ENCODE data around the gene TPI1. TPM values are rescaled to one million over a fixed set of nuclear protein-coding genes. Genes with fewer than 3 reads are reported as not detected.

The TPI1 gene
- polyA plus RNA-seq, 3 donors, result 560 to 645 (median 574) TPM

DNA sequence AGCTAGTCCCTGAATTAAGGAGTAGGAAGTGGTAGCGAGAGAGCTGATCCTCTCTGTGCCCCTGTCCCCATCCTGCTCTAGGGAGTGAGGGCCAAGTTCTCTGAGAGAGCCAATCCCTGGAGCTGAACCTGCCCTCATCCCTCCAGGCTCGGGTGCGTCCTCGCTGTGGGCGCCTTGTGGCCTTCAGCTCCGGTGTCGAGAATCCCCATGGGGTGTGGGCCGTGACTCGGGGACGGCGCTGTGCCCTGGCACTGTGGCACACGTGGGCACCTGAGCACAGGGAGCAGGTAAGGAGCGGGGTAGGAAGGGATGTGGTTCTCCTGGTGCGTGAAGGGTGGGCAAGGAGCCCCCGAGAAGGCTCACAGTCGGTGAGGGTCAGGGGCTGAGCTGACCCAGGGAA is 28.5 kb upstream of the TPI1 start:
- DNase-seq (ENCODE audit: extremely low read depth in 1 of 11, low read depth in 9 of 11, low spot score in 4 of 11), result no peak

DNA sequence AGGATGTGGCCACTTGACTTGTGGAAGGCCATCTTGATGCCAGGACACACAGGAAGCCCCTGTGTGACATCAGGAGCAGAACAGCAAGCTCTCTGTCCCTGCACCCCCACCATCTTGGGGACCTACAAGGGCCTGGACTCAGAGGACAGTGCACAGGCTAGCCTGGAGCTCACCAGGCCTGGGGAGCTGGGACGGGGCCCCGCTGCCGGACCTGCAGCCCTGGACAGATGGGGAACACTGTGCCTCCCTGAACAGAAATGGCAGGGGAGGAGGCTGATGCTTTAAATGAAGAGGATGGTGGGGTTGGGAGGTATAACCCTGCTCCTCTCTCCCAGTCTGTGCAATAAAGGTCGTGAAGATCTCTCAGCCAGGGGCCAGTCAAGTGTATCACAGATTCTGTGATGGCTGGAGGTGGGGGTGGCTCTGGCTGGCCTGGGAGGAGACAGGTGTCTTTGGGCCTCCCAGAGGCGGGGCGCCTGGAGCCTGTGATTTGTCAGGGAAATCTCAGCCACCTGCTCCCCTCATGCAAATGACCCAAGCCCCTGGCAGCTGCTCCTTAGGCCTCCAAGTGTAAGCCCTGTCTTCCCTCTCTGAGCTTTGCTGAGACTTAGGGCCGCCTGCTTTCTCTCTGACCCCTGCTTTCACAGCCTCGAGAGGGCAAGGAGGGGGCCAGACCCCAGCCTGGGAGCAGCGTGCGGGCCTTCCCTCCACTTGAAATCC is 27.7 kb upstream of the TPI1 start:
- DNase-seq (ENCODE audit: extremely low read depth in 1 of 11, low read depth in 9 of 11, low spot score in 4 of 11), result no peak

DNA sequence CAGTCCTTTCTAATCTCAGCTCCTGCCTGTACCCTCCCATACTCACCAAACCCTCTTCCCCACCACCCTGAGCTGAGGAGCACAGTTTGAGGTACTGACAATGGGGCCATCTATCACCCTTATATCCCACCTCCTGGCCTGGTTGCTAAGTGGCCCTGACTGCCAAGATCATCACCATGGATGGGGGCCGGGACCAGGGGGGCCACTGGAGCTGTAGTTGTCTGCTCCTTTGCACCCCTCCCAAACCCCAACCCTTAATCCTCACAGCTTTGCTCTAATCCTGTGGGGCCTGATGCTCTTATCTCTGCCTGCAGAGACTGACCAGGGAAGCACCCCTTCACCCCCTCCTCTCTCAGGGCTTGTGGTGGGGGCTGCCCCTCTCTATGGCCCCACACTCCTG is 27.0 kb upstream of the TPI1 start:
- no peak for DNase-seq (ENCODE audit: extremely low read depth in 1 of 11, low read depth in 9 of 11, low spot score in 4 of 11)

DNA sequence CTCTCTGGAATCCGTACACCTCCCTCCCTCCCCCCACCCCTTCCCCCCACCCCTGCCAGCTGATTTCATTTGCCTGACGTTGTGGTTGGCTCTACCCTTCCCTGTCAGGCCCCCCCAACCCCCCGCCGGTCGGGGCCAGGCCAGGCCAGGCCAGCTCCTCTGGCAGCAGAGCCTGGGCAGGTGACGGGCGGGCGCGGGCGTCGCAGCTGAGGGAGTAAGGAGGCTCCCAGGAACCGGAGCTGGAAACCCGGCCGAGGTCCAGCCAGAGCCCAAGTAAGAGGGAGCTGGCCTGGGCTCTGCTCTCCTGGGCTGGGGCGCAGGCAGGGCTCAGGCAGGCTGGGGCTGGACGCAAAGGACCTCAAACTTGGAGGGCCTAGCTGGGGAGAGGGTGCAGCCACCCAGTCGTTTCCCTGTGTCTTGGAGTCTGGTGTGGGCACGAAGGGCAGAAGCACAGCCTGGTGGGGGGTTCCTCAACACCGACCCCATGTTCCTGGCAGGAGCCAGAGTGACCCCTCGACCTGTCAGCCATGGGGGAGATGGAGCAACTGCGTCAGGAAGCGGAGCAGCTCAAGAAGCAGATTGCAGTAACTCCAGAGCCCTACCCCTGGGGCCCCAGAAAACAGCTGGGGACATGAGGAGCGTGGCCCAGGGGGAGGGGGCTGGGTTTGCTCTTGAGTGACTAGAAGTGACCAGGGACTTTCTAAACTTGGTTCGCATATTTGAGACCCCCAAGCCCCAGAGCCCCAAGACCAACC is 26.4 kb upstream of the TPI1 start, which contains the start of gene GNB3:
GNB3 (plus strand) TSS at position 165 of the 755 bp plus-strand sequence; CDS start at position 528, 363 bp downstream.
- no peak for DNase-seq (ENCODE audit: extremely low read depth in 1 of 11, low read depth in 9 of 11, low spot score in 4 of 11)

DNA sequence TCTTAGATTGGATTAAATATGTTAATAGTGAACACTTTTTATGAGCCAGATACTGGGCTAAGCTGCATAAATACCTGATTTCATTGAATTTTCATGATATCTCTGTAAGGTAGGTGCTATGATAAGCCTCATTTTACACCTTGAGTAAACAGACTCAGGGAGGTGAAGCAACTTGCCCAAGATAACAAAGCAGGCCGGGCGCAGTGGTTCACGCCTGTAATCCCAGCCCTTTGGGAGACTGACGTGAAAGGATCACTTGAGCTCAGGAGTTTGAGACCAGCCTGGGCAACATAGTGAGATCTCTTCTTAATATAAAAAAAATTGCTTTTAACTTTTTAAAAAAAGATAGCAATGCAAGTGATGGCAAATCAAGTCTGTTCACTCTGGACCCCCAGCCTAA is 25.3 kb upstream of the TPI1 start:
- no peak for DNase-seq (ENCODE audit: extremely low read depth in 1 of 11, low read depth in 9 of 11, low spot score in 4 of 11)

DNA sequence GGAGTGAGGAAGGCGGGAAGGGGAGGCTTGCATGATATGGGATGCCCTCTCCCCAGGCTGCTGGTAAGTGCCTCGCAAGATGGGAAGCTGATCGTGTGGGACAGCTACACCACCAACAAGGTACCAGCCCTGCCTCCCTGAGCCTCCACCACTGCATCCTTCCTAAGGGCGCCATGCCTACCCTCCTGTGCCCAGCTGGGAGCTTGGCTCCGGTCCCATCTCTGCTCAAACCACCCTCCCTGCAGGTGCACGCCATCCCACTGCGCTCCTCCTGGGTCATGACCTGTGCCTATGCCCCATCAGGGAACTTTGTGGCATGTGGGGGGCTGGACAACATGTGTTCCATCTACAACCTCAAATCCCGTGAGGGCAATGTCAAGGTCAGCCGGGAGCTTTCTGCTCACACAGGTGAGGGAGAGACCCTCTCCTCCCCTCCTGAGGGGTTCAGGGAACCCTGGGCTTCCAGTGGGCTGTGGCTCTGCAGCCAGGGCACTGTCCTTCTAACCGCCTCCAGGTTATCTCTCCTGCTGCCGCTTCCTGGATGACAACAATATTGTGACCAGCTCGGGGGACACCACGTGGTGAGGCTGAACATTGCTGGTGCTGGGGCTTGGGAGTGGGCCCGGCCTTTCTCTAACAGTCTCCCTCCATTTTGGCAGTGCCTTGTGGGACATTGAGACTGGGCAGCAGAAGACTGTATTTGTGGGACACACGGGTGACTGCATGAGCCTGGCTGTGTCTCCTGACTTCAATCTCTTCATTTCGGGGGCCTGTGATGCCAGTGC is 24.0 kb upstream of the TPI1 start:
- DNase-seq (ENCODE audit: extremely low read depth in 1 of 11, low read depth in 9 of 11, low spot score in 4 of 11), result no peak

DNA sequence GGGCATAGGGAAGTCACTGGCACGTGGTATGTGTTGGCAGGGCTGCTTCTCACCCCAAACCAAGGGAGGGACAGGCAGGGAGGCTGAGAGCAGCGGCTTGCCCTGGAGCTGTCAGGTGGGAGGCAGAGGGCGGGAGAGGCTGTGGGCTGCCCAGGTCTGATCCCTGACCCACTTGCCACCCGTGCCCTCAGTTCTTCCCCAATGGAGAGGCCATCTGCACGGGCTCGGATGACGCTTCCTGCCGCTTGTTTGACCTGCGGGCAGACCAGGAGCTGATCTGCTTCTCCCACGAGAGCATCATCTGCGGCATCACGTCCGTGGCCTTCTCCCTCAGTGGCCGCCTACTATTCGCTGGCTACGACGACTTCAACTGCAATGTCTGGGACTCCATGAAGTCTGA is 21.9 kb upstream of the TPI1 start:
- DNase-seq (ENCODE audit: extremely low read depth in 1 of 11, low read depth in 9 of 11, low spot score in 4 of 11), result no peak

DNA sequence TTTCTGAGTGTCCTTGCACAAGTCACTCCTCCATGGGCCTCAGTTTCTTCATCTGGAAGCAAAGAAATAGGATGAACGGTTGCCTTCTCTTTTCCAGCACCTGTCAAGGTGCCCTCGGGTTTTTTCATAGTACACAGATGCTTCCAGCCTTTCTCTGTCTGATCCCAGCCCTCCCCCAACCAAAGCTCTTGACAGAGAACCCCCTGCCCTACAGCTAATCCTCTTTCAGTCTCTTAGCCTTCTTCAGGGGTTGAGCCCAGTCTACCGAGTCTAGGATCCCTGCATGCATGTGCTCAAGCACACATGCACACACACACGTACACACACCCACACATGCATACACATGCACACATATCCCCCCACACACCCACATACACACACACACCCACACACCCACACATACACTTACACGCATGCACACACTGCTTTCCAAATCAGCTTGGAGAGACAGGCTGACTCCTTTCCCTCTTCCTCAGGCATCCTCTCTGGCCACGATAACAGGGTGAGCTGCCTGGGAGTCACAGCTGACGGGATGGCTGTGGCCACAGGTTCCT is 20.9 kb upstream of the TPI1 start:
- no peak for DNase-seq (ENCODE audit: extremely low read depth in 1 of 11, low read depth in 9 of 11, low spot score in 4 of 11)

DNA sequence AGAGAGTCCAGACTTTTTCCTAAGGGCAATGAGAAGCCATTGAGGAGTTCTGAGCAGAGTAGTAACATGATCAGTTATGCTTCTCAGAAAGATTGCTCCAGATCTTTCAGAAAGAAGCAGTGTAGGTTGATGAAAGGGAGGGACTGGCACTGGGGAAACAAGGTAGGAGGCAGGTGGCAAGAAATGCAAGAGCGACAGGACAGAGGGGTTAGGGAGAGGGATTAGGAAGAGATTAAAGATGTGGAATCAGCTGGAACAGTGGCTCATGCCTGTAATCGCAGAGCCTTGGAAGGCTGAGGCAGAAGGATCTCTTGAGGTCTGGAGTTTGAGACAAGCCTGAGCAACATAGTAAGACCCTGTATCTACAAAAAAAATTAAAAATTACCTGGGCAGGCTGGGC is 19.7 kb upstream of the TPI1 start:
- no peak for DNase-seq (ENCODE audit: extremely low read depth in 1 of 11, low read depth in 9 of 11, low spot score in 4 of 11)

DNA sequence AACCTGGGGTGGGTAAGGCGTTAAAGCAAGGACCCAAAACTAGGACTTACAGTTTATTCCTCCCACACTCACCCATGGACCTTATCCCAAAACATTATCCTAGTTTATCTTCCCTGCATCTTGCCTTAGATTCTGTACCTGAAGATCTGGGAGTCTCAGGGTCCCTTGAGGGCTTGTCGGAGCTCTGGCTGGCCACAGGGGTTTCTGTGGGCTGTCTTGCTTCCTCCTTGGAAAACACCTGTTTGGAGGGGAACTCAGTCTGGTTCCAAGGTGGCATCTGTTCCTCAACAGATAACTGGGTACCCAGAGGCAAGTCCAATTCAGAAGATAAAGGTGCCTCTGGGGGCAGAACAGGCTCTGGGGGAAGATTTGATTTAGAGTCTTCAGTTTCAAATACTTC is 17.9 kb upstream of the TPI1 start:
- DNase-seq (ENCODE audit: extremely low read depth in 1 of 11, low read depth in 9 of 11, low spot score in 4 of 11), result no peak

DNA sequence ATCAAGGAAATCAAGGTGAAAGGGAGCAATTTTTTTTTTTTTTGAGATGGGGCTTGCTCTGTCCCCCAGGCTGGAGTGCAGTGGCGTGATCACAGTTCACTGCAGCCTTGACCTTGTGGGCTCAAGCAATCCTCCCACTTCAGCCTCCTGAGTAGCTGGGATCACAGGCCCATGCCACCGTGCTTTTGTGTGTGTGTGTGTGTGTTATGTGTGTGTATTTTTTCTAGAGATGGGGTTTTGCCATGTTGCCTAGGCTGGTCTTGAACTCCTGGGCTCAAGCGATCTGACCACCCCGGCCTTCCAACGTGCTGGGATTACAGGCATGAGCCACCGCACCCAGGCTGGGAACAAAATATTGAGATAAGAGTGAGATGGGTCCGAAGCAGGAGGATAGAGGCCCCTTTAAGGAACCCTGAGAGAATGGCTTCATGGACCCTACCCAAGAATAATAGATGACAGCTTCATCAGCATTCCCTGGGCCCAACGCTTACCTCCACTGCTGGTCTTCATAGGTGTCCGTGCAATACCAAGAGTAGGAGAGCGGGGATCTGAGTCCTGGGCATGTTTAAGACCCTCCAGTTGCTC is 17.3 kb upstream of the TPI1 start:
- no peak for DNase-seq (ENCODE audit: extremely low read depth in 1 of 11, low read depth in 9 of 11, low spot score in 4 of 11)

DNA sequence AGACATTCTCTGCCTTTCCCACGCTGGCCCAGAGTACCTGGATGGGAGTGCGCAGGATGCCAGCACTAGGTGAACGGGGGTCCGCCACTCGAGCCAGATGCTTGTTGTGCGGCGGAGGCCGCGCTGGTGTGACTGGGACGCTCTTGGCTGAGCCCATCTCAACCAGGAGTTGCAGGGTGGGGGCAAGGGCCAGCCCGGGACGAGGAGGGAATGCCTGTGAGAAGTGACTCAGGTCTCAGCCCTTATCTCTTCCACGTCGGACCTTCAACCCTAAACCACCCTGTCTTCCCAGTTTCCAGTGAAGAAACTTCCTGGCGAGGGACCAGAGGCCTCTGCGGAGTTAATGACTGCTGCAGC is 16.6 kb upstream of the TPI1 start:
- DNase-seq (ENCODE audit: extremely low read depth in 1 of 11, low read depth in 9 of 11, low spot score in 4 of 11), result no peak

DNA sequence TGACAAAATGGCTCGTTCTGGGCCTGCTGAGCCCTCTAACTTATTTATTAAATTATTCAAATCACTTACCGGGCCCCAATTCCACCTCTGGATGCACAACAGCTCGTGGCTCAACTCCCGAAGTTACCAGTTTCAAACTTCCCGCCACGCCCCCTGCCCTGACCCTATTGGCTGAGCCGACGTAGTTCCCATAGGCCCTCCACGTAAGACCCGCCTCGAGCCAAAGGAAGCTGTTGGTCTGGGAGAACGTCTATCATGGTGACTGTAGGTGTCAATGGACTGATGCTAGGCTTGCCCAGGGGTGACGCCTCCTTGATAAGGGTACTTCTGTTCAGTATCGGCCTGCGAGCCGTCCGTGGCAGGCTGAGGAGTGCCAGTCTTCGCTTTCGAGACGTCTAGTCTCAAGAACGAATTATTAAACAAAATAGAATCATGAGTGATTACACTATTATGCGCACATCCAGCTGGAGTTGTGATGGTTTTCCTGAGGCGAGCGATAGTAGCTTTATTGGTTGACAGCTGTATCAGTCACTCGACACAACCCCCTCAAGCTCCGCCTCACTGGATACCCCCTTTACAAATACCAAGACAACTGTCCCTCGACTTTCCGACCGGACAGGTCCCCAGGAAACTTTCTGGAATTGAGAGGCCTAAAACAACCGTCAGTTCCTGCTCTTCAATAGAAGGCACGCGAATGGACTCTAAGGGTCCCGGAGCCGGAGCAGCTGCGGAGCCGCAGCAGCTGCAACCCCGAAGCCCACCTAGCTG is 16.0 kb upstream of the TPI1 start, which contains the start of gene CDCA3:
CDCA3 (minus strand) TSS at position 134 of the 768 bp plus-strand sequence. CDS start 334 bp downstream, outside the sequence.
- peak; percentile 83 to 97 (median 91) for DNase-seq (ENCODE audit: extremely low read depth in 1 of 11, low read depth in 9 of 11, low spot score in 4 of 11)

DNA sequence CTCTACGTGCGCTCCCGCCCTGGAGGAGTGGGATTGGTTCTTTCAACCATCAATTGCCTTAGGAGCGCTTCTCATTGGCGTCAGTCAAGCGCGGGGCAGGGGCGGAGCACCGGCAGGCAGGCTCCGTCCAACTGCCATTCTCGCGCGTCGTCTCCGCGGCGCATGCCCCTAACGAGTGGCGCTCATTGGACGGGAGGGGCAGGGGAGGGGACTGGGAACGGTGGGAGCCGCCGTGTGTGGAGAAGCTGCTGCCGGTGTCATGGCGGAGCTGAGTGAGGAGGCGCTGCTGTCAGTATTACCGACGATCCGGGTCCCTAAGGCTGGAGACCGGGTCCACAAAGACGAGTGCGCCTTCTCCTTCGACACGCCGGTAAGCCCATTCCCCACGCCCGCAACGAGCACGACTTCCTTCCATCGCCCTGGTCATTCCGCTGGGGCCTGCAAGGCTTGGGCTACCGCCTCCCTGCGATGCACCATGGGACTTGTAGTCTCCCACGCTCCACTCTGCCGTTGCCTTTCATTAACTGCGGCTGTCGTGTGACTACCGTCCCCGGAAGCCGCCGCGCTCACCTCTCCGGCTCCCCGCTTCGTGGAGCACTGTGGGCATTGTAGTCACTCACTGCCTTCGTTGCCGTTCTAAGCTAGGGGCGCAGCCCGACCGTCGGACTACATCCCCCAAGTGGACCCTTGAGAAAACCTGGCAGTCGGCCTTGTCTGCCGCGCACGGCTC is 15.2 kb upstream of the TPI1 start, which contains the start of gene USP5:
USP5 (plus strand) TSS at position 230 of the 730 bp plus-strand sequence; CDS start at position 260, 30 bp downstream.
- DNase-seq (ENCODE audit: extremely low read depth in 1 of 11, low read depth in 9 of 11, low spot score in 4 of 11), result peak; percentile 97 to 99 (median 99)

DNA sequence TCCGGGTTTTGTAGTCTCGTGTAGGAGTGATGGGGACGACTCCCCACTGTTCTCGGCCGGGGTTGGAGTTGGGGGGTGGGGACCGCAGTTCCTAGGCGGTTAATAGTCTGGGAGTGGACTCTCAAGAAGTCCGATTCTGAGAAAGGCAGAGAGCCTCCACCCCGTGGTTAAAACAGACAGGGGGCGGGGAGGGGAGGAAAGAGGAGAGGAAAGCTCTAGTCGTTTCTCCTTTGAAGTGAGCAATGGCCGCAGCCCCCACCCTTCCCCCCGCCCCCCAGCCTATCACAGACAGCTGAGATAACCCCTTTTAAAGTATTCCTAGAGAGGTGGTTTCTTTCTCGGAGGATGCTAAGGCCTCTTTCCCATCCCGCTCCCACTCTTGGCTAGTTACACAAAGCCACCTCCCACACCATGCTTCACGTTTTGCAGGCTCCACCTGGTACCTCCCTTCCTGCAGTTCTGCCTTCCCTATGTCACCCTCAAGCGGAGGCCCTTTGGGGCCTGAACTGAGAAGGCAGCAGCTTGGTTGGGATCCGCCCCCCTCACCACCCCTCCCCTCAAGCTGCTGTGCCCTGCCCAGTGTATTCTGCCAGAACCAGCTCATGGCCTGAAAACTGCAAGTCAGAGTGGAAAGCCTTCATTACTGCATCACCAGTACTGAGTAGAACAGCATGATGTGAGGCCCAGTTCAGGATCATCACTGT is 14.5 kb upstream of the TPI1 start:
- no peak for DNase-seq (ENCODE audit: extremely low read depth in 1 of 11, low read depth in 9 of 11, low spot score in 4 of 11)

DNA sequence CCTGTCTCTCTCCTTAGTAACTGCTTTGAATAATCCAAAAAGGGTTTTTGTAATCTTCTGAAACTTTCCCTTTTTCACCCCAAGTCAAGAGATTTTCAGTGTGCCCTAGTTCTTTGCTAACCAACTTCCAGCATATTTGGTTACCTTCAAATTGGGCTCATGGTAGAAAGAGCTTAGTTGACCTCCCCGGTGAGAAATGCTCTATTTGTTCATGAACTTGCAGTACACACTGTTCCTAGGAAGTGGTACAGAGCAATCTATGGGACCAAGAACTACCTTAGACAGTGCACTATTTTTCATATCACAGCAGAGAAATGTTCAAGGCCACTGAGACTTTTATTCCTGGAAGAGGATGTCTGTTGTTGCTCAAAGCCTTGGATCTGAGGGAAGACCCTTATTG is 13.7 kb upstream of the TPI1 start:
- no peak for DNase-seq (ENCODE audit: extremely low read depth in 1 of 11, low read depth in 9 of 11, low spot score in 4 of 11)

DNA sequence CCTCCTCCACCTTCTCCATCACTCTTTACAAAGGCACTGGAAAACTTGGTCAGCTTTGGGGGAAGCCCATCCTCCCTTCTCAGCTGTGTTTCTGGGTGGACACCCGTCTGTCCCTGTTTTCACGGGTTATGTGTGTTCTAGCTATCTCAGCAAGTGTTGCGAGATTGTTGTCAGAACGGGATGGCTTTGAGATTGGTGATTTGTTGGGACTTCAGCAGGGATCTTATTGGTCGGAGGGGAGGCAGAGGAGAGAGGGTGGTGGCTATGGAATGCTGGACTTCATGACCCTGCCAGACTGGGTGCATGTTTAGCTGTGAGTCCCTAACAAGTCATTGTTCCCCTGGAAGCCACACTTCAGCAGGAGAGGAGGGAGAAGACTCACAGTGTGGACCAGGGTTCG is 13.3 kb upstream of the TPI1 start:
- DNase-seq (ENCODE audit: extremely low read depth in 1 of 11, low read depth in 9 of 11, low spot score in 4 of 11), result no peak
